Activated CD4-positive, alpha-beta T cell treated with anti-CD3 and anti-CD28 coated beads for 48 hours (primary cell): ENCODE measurements around the gene ACYP1.
A peak's percentile ranks its signal among the peaks of the same experiment; 100 is the strongest.

Source experiments
- DNase-seq: peaks from one replicate; pipeline ENCODE4 v3.0.0-alpha.2; 2020

Gene ACYP1

DNA sequence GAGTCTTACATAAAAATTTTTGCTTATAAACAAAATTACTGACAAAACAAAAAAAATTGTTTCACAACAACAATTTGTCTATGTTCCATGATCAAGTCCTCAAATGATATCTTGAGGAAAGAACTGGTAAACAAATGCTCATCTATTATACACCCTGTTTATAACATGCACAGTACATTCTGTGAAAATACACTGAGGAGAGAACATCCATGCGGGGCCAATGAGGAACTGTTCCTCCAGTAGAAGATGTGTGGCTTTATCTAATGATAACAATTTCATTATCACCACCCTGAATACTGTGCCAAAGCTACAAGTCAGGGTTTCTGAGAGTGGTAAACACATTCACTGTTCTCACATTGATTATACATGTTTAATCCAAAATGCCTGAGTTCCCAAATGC lies 23.3 kb downstream of the ACYP1 start:
- no peak for DNase-seq

DNA sequence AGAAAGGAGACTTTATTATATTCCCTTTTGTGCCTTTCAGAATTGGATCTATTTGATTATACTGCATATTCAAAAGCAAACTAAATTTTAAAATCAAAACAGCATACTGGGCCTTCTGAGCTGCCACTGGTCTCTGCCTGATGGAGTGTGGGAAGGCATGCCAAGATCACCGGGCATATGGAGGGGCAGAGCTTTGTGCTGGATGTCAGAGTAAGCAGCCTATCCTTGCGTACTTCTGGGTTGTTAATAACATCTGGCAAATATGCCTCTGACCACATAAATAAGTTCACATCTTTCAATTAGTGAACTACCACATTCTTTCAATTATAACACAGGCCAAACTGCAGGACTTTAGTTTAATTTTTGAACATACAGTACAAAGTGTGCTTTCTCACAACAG lies 30.9 kb downstream of the ACYP1 start:
- DNase-seq: no peak

DNA sequence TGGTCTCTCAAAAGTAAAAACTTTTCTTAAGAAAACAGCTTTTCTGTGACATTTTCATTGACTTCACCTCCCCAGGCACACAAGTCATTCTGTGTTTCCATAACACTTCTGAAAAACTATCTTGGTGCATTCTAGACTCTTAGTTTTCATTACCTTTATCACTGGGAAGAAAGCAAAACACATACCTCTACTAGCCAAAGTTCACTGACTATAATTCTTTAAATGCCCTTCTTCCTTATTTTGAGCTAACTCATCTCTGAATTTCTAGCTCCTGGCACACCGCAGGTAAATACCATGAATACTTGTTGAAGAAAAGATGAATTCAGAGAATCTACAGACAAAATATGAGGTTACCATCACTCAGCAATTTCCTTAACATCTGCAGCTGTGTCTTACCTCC lies 33.7 kb downstream of the ACYP1 start:
- no peak for DNase-seq

DNA sequence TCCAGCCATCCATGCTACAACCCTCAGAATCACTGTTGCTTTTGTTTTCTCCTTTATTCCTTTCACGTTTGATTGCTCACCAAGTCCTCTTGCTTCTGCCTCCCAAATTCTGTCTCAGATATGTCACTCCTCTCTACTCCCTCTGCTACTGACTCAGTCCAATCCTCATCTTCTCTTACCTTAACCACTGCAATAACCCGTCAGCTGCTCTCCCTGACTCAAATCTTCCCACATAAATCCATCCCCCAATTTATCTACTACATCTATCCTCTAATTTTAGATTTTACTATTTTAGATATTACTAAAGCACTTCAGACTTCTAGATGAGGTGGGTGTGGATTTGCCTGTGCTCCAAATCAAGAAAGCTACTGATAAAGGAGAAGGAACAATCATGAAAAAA lies 37.9 kb downstream of the ACYP1 start:
- DNase-seq: no peak

DNA sequence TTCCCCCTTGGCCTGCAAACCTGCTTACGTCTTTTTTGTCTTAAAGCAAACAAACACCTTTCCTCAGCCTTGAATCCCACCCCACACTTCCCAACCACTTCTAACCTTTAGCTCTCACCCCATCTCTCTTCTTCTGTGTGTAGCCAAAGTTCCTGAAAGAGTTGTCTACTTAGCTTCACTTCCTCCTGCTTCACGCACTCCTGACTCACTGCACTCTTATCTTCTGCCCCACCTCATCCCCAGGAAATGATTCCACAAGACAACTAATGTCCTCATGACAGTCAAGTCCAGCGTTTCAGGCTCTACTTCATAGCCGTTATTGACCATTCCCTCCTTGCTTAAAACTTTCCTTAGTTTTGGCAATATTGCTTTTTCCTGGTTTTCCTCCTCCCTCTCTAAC lies 38.7 kb downstream of the ACYP1 start:
- DNase-seq: no peak

DNA sequence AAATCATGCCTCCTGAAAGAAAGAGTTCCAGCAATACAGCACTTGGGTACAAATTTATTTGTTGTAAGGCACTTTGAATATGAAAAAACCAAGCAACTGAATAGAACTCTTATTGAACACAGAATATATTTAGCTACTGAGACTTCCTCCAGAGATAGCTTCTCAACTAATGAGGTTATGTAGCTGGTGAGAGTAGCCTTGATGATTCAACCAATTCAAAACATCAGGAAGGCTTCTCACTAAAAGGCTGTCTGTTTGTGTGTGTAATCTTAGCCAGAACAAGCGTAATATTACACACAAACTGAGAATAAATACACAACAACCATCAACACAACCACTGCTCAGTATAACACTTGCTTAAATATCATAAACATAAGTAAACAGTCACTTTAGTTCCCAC lies 40.7 kb downstream of the ACYP1 start:
- DNase-seq: no peak

DNA sequence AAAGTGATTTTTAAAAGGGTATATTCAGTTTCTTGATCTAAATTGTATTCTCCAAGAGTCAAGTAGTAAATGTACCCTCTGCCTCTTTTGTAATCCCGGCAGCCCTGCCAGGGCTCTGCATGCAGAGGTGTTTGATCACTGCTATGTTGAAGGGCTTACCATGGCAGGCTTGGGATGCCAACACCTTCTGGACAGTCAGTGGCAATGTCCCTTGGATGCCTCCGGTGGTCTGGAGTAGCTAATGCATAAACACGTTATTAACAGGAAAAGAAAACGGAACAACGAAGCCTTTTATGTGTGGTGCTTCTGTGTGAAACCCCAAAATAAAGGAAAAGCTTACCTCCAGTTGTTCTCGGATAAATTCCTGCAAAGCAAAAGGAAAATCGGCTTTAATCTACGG lies 41.2 kb downstream of the ACYP1 start:
- DNase-seq: peak; percentile 23

DNA sequence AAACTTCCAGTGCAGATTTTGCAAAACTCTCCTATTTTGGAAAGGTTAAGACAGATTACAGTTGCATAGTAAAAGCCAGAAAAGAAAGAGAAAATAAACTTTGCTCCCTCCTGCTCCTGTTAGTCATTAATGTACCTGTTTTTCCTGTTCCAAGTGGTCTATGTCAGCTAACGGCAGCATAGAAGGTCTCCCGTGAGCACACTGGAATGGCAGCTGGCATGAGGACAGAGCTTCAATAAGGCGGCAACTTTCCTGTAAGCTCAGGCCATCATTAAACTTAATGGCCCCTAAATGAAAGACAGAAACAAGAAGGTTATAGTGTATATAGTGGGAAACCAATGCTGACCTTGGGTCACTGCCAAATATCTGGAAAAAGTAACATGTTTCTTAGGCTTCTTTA lies 45.1 kb downstream of the ACYP1 start:
- no peak for DNase-seq

DNA sequence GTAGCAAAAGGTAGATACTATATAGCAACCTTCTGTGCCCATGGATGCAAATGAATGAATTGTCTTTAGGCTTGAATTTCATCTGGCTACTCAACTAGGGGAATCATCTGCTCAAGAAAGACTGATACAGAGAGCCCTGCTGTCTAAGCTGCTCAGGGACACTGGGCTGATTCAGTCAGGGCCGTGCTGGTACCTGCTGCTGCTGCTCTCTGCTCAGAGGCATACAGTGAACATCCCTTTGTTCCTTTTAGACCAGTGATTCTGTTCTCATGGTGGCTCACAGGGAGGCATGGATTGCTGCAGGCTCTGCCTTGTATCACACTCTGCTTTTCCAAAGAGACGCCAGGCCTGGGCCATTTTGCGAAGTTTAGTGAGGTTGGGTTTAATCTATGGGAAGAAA lies 47.0 kb downstream of the ACYP1 start:
- DNase-seq: no peak

DNA sequence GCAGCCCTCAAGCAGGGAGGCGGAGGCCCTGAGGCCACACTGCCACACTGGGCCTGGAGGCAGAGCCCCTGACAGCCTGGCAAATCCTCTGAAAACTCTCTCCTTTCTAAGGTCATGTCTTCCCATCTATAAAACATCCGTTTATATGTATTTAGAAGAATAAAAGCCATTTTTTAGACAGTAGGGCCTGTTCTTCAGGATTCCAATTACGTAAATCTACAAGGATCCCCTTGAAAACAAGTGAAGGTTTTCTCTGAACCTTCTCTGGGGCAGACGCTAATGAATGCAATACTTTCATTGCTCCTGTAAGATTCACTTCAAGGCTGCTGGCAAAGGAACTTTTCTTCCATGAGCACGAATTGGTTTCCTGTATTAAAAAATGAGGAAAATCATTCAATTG lies 48.3 kb downstream of the ACYP1 start:
- DNase-seq: no peak

DNA sequence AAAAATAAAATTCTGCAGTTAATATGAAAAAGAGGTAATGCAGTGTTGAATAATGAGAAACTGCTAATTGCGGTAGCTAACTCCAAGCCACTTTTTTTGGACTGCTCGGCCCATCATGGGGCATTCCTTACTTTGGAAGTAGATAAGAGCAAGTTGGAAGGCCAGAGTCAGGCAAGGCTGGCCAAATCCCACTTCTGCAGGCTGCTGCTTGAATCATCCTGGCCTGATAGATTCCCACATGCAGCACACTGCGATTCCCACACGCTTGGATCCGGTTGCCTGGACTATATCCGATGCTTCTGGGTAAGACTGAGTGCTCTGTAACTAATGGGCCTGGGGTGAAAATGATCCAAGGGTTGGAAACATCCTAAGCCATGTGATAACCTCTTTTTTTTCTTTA lies 50.5 kb downstream of the ACYP1 start:
- DNase-seq: no peak

DNA sequence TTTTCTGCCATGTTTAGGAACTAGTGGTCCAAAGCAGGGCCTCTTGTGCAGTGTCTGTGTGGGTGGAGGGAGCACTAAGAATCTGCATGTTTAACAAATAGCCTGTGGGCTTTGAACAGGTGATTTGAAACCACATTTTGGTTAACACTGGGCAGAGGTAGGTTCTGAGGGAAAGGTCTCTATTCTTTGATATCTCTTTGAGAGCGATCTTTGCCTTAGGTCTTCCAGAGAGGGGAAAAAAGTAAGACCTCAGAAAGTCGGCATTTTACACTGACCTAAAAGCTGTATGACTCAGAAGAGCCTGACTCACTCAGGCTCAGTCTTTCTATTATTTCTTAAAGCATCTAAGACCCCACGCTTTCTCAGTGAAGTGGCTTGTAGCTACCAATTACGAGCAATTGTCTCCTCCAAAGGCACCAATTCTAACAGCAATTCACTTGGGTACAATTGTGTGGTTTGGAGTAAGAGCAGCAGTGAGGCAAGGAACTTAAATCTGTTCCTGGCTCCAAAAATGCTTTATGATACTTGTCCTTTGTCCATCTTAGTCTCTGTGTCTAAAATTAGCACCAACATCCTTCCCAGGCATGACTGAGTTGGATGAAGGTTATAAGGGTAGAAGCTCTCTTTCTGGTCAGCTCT lies 52.3 kb downstream of the ACYP1 start:
- peak; percentile 21 for DNase-seq

DNA sequence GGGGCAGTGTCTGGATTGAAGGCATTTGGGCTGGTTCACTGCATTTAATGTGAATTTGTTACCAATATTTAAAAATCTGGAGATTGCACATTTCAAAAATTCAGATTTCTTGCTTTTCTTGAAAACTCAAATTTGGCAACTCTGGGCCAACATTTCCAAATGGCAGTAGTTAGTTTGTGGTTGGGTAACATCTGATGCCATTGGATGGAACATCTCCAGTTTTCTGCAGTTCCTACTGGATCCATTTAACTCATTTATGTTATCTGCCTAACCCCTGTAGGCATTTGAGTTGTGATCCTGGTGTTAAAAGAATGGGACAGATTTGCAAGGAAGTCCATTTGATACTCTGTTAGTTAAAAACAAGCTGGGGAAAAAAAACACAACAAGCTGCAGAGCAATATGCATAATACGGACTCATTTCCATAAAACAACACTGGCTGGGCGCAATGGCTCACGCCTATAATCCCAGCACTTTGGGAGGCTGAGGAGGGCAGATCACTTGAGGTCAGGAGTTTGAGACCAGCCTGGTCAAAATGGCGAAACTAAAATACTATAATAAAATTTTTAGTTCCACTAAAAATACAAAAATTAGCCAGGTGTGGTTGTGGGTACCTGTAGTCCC lies 53.2 kb downstream of the ACYP1 start:
- no peak for DNase-seq

DNA sequence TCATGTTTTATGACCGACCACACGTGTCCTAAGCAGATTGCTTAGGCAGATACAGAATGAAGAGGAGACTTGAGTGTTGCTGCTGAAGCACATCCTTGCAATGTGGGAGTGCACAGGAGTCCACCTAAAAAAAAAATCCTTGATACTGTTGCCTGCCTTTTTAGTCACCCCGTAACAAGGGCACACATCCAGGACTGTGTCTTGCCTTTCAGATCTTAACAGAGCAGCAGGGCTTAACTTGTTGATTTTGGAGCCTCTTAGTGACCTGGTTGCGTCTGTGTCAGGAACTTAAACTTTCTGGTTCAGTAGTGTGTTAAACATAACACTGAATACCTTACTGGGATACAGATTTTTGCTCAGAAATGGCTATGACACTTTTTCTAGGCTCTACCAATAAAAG lies 54.6 kb downstream of the ACYP1 start:
- no peak for DNase-seq

DNA sequence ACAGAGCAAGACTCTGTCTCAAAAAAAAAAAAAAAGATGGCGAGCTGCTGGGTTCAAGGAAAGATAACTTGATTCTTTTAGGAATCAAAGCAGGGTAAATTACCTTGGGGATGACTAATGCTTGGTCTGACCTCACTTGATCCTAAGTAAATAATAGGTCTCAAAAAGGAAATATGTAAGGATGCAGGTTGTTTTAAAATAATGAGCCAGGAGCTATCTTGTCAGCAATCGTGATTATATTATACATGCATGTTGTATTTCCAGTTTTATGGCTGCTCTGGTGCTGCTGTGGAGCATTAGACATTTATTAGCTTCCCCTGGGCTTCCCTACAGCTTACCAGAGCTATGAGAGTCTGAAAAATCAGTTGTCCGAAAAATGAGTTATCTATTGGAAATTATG lies 58.5 kb downstream of the ACYP1 start:
- DNase-seq: no peak

DNA sequence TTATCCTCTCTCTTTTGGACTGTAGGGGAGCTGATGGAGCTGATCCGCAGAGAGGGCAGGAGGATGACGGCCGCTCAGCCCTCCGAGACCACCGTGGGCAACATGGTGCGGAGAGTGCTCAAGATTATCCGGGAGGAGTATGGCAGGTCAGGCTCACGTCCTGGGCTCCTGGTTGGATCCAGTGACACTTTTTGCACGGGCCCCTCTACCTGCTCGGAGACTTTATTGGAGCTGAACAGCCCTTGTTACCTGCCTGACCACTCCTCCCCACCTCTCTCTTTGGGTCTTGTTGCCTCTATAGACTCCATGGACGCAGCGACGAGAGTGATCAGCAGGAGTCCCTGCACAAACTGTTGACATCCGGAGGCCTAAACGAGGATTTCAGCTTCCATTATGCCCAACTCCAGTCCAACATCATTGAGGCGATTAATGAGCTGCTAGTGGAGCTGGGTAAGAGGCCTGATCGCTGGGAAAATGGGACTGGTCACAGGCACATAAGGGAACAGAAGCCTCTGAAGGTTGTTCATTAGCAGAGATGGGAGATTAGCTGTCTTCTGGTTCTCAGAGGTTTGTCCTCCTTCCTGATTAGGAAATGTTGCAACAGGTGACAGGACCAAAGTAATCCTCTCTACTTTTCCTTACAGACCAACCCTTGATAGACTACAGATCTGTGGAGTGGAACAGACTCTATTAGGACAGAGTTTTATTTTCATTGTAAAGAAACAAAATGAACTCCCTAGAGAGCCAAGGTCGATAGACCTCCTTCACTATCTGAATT lies 60.4 kb downstream of the ACYP1 start:
- no peak for DNase-seq
